ENCODE data around the gene ANOS1. TPM values are rescaled to one million over a fixed set of nuclear protein-coding genes. Genes with fewer than 3 reads are reported as not detected.
"Not testable (repeated sequence)": the region's sequence is repeated elsewhere in the genome, so short reads cannot be mapped to it uniquely, and the experiment has no call there.

ANOS1 gene
- total and polyA plus RNA-seq, 2 donors (not counting 1 experiment from before 2014, with no cell fraction given): under 0.01 to 0.07 TPM

DNA sequence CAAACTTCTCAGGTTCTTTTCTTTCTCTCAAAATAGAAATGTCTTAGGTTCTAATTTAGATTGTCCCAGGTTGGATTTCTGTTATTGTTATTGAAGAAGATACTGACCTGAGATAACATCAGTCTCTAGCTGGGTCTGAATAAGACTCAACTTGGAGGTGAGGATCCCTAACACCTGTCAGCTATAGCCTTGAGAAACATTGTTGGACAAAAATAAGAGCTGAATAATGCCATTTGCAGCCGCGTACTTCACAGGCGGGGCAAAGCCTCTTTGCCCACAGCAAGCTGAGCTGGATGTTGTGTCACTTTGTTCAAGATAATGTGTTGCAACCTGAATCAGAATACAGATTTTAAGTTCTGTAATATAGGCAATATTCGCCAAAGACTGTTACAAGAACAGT, 231.7 kb downstream of the ANOS1 start:
- Histone ChIP-seq H2AFZ (ENCODE audit: low read length) (no peak overlapping the region), H3K9me3 (ENCODE audit: control insufficient read depth, insufficient read depth, low read depth, low read length) (no peaks in the 10 kb centered on the region), H3K27me3 (ENCODE audit: control insufficient read depth, insufficient read depth, low read length) (no peaks in the 10 kb centered on the region), H3K4me3 (replicated peaks in 1 of 4; ENCODE audit: control extremely low read depth in 1 of 4, insufficient read depth in 1 of 4, low read depth in 3 of 4, low read length in 4 of 4) (no peak overlapping the region), H3K36me3 (ENCODE audit: control insufficient read depth, insufficient read depth, low read length) (no peaks in the 10 kb centered on the region), H3K27ac (ENCODE audit: insufficient read depth, low read length) (no peak overlapping the region), H3K9ac (ENCODE audit: insufficient read depth, low read length) (no peak overlapping the region), H3K4me2 (ENCODE audit: extremely low read depth, insufficient read depth, low read length) (no peak overlapping the region), H3K79me2 (ENCODE audit: control insufficient read depth, insufficient read depth, low read length) (no peaks in the 10 kb centered on the region), H4K20me1 (ENCODE audit: control insufficient read depth, extremely low read depth, insufficient read depth, low read length) (no peaks in the 10 kb centered on the region), H3K4me1 (ENCODE audit: control insufficient read depth, extremely low read depth, insufficient read depth, low read length) (no peaks in the 10 kb centered on the region)
- no peak for TF ChIP-seq EZH2 (IDR thresholded peaks at IDR 0.05; ENCODE audit: low read length, missing control alignments)
- TF ChIP-seq, protein P1, sequence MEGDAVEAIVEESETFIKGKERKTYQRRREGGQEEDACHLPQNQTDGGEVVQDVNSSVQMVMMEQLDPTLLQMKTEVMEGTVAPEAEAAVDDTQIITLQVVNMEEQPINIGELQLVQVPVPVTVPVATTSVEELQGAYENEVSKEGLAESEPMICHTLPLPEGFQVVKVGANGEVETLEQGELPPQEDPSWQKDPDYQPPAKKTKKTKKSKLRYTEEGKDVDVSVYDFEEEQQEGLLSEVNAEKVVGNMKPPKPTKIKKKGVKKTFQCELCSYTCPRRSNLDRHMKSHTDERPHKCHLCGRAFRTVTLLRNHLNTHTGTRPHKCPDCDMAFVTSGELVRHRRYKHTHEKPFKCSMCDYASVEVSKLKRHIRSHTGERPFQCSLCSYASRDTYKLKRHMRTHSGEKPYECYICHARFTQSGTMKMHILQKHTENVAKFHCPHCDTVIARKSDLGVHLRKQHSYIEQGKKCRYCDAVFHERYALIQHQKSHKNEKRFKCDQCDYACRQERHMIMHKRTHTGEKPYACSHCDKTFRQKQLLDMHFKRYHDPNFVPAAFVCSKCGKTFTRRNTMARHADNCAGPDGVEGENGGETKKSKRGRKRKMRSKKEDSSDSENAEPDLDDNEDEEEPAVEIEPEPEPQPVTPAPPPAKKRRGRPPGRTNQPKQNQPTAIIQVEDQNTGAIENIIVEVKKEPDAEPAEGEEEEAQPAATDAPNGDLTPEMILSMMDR (conservative IDR thresholded peaks at IDR 0.05 in 1 of 2, IDR thresholded peaks at IDR 0.05 in 1 of 2; ENCODE audit: low read depth in 1 of 2, low read length in 2 of 2): no peak
- no peak for DNase-seq (ENCODE audit: low read depth in 2 of 2)

DNA sequence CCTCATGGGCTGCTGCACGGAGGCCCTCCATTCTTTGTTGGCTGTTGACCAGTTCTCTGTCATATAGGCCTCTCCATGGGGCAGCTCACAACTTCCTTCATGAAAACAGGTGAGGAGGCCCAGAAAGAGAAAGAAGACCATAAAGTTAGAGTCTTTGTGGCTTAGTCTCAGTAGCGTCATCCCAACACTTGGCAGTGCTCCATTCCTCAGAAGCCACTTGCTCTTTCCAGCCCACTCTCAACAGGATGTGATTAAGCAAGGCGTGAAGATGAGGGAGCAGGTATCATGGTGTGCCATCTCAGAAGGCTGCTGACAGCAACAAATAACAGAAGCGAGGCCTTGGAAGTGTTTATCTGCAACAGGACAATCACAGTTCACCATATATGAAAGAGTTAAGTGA, 236.9 kb downstream of the ANOS1 start:
- not testable (repeated sequence) for H4K20me1 ChIP-seq (ENCODE audit: control insufficient read depth, extremely low read depth, insufficient read depth, low read length); H2AFZ ChIP-seq (ENCODE audit: low read length)
- DNase-seq (ENCODE audit: low read depth in 2 of 2): peak in 1 of 2 donors; percentile 44

DNA sequence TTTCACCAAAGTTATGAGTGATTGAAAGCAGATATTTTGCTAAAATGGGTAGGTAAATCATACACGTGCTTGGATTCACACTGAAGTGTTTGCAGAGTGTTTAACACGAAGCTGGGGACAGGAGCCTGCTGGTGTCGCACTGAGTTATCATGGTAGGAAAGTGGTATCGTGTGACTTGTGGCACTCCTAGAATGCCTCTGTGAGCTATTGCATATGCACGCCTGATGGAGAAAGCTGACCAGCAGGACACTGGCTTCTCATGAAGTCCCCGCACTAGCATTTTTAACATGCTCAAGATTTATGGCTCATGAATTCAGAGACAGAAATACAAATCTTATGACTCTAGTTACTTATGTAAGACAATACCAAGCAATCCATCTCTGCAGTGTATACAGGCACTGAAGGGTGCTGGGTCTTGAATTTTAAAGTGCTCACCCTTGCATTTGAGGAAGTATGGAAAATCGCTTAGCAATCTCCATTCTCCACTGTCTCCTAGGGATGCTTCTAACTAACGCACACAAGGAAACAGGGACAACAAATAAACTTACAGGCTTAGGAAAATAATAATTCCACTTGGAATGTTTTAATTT, 247.5 kb downstream of the ANOS1 start:
- H3K4me2 ChIP-seq (ENCODE audit: extremely low read depth, insufficient read depth, low read length): no peak overlapping the region
- no peak overlapping the region for H2AFZ ChIP-seq (ENCODE audit: low read length)
- H3K9me3 ChIP-seq (ENCODE audit: control insufficient read depth, insufficient read depth, low read depth, low read length): no peaks in the 10 kb centered on the region
- H3K27ac ChIP-seq (ENCODE audit: insufficient read depth, low read length): no peak overlapping the region
- H3K4me1 ChIP-seq (ENCODE audit: control insufficient read depth, extremely low read depth, insufficient read depth, low read length): no peaks in the 10 kb centered on the region
- no peaks in the 10 kb centered on the region for H3K79me2 ChIP-seq (ENCODE audit: control insufficient read depth, insufficient read depth, low read length)
- DNase-seq (ENCODE audit: low read depth in 2 of 2): no peak
- no peaks in the 10 kb centered on the region for H4K20me1 ChIP-seq (ENCODE audit: control insufficient read depth, extremely low read depth, insufficient read depth, low read length)
- no peaks in the 10 kb centered on the region for H3K27me3 ChIP-seq (ENCODE audit: control insufficient read depth, insufficient read depth, low read length)
- no peaks in the 10 kb centered on the region for H3K36me3 ChIP-seq (ENCODE audit: control insufficient read depth, insufficient read depth, low read length)
- H3K9ac ChIP-seq (ENCODE audit: insufficient read depth, low read length): no peak overlapping the region
- no peak overlapping the region for H3K4me3 ChIP-seq (replicated peaks in 1 of 4; ENCODE audit: control extremely low read depth in 1 of 4, insufficient read depth in 1 of 4, low read depth in 3 of 4, low read length in 4 of 4)
- TF ChIP-seq, protein P1 (conservative IDR thresholded peaks at IDR 0.05 in 1 of 2, IDR thresholded peaks at IDR 0.05 in 1 of 2; ENCODE audit: low read depth in 1 of 2, low read length in 2 of 2): no peak
- TF ChIP-seq EZH2 (IDR thresholded peaks at IDR 0.05; ENCODE audit: low read length, missing control alignments): no peak

More for the DNA sequence above, 236.9 kb downstream of the ANOS1 start:
- H3K9me3 ChIP-seq (ENCODE audit: control insufficient read depth, insufficient read depth, low read depth, low read length); H3K79me2 ChIP-seq (ENCODE audit: control insufficient read depth, insufficient read depth, low read length); H3K9ac ChIP-seq (ENCODE audit: insufficient read depth, low read length); H3K36me3 ChIP-seq (ENCODE audit: control insufficient read depth, insufficient read depth, low read length); H3K4me3 ChIP-seq (replicated peaks in 1 of 4; ENCODE audit: control extremely low read depth in 1 of 4, insufficient read depth in 1 of 4, low read depth in 3 of 4, low read length in 4 of 4); H3K4me2 ChIP-seq (ENCODE audit: extremely low read depth, insufficient read depth, low read length); H3K27me3 ChIP-seq (ENCODE audit: control insufficient read depth, insufficient read depth, low read length); H3K4me1 ChIP-seq (ENCODE audit: control insufficient read depth, extremely low read depth, insufficient read depth, low read length); H3K27ac ChIP-seq (ENCODE audit: insufficient read depth, low read length): not testable (repeated sequence)

Other genes starting within 250 kb of the ANOS1 start
- gene FAM9A, start 69.2 kb upstream of the ANOS1 start, total RNA-seq: not detected in 2 replicates
- not detected in 2 replicates for gene FAM9A, start 69.2 kb upstream of the ANOS1 start, polyA plus RNA-seq

All from fibroblast of lung (primary cell).